ENCODE results near the gene EYS.
"Not testable (repeated sequence)": the region's sequence is repeated elsewhere in the genome, so short reads cannot be mapped to it uniquely, and the experiment has no call there.

The EYS gene

DNA sequence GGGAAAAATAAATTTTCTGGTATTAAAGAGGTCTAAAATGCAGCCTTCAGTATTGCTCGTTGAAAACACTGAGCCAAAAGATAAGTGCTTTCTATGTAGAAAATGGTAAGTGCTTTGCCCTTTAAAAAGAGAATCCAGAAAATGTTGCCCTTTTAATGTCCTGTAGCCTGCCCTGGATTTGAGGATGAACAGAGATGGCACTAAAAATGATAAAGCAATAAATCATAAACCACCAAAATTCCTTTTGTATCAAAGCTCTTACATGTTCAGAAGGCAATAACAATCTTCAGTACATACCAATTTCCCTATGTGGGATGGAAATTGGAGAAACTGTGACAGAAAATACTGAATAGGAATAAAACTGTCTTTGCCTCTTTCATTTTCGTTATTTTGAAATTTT lies 1665.7 kb downstream of the EYS start:
- no peak for DNase-seq (ENCODE audit: low read depth)

DNA sequence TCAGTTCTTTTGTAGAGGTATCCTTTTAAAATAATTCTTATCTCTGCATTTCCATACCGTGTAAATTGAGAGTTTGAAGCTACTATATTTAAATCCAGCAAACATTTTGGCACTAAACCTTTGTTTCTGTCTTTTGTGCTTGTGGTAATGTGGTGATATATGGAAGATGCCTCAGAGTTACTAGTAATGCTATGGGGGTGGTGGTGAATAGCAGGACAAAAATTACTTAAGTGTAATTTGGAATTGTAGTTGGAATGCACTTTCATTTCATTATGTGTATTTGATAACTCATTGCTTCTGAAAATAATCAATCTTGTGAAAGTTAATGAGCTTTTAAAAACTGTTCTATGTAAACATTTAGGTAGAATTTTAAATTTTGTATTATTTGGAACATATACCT lies 1666.9 kb downstream of the EYS start:
- no peak for DNase-seq (ENCODE audit: low read depth)

DNA sequence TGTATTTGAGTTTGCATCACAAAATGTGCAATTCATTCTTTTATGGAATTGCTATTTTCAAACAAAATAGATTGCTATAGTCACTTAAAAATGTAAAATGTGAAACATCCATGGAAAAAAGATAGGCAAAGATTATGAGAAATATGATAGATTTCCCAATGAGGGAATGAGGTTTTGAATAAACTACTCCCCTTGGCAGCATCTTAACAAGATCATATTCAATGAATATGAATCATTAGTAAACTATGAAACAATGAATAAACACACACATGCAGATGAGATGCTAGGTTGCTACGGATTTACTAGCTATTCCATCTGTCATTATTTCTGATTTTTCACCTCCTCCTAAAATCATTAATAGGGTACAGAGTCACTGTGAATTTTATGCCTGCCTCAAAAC lies 1669.6 kb downstream of the EYS start:
- DNase-seq (ENCODE audit: low read depth) = no peak

DNA sequence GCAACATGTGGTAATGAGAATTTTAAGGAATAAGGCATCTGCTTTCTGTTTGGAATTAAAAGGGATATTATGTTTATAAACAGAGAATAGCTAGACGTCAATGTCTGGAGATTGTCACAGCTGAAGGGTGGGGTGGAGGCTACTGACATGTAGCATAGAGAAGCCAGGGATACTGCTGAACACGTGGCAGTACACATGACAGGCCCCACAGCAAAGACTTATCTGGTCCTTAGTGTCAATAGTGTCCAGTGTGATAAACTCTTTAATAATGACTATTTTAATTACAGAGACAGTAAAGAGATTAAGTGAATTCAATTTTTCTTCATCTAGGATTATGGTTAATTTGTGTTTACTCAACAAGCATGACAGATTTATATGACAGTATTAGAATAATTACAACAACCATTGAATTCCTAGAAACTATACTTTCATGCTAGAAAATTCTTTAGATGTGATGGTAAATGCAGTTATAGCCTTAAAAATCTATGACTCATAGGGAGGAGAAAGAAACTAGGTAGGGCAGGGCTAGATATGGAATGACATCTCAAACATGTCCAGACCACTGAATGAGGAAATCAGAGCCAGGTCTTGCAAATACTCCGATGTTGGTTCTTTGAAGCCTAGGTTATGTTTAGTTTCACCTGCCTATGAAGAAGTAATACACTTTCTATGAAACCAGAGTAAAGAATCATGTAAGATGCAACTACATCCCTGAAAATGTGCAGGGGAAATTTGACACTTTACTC lies 1671.9 kb downstream of the EYS start:
- no peak for DNase-seq (ENCODE audit: low read depth)

DNA sequence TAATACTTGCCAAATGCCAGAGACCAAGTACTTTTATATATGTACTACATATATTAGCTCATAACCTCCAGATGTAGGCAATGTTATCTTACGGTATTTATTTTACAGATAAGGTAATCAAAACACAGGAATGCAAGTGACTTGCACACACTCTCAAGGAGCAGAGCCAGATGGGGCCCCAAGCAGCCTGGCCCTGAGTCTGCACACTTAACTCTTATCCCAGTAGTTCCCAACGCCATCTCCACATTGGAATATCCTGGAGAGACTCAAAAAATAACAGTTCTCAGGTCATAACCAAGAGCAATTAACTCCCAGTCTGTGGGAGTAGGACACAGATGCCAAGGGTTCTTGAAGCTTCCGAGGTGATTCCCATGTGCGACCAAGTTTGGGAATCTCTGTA lies 1672.7 kb downstream of the EYS start:
- no peak for DNase-seq (ENCODE audit: low read depth)

DNA sequence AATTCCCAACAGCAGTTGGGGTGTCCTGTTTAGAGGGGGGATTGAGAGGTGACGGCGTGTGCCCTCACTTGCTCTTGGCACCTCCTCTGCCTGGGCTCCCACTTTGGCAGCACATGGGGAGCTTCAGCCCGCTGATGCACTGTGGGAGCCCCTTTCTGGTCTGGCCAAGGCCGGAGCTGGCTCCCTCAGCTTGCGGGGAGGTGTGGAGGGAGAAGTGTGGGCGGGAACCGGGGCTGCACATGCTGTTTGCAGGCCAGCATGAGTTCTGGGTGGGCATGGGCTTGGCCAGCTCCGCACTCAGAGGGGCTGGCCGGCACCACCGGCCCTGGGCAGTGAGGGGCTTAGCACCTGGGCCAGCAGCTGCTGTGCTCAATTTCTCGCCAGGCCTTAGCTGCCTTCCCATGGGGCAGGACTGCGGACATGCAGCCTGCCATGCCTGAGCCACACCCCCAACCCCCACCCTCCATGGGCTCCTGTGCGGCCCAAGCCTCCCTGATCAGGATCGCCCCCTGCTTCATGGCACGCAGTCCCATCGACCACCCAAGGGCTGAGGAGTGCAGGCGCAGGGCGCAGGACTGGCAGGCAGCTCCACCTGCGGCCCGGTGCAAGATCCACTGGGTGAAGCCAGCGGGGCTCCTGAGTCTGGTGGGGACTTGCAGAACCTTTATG lies 1675.9 kb downstream of the EYS start:
- DNase-seq (ENCODE audit: low read depth) = not testable (repeated sequence)

DNA sequence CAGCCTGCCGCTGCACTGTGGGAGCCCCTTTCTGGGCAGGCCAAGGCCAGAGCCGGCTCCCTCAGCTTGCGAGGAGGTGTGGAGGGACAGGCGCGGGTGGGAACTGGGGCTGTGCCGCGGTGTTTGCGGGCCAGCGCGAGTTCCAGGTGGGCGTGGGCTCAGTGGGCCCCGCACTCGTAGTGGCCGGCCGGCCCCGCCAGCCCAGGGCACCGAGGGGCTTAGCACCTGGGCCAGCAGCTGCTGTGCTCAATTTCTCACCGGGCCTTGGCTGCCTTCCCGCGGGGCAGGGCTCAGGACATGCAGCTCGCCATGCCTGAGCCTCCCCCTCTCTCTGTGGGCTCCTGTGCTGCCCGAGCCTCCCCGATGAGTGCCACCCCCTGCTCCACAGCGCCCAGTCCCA lies 1683.3 kb downstream of the EYS start:
- no peak for DNase-seq (ENCODE audit: low read depth)

DNA sequence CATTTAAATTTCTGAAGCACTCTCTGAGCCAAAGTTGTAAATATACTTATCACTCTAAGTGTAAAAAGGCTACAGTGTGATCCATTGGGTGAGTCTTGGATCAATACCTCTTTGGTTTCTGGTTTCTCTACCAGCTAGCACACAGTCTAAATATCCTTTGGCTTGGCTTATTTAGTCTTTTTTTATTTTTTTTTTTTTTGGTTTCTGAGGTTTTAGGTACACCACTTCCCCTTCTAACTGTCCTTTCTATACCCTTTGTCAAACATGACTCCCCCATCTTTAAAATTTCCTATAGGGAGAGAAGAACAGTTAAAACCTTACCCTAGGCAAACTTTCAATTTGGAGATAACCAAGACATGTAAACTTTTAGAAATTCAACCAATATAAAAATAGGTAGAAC lies 1692.4 kb downstream of the EYS start:
- no peak for DNase-seq (ENCODE audit: low read depth)

DNA sequence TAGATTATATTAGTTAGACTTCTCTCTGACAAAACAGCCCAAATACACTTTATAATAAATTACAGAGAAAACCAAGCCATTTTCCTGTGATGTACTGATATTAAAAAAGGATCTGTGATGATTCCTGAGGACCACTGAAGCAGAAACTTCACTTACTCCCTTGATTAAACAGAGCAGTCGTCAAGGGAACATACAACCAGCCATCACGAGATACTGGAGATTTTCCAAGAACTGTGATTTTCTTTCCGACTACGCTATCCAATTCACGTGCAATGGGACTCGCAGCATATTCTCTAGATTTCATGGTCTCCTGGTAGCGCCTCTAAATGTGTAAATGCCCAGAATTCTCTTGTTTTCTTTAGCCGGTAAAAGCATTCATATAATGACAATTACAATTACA lies 1694.0 kb downstream of the EYS start:
- no peak for DNase-seq (ENCODE audit: low read depth)

DNA sequence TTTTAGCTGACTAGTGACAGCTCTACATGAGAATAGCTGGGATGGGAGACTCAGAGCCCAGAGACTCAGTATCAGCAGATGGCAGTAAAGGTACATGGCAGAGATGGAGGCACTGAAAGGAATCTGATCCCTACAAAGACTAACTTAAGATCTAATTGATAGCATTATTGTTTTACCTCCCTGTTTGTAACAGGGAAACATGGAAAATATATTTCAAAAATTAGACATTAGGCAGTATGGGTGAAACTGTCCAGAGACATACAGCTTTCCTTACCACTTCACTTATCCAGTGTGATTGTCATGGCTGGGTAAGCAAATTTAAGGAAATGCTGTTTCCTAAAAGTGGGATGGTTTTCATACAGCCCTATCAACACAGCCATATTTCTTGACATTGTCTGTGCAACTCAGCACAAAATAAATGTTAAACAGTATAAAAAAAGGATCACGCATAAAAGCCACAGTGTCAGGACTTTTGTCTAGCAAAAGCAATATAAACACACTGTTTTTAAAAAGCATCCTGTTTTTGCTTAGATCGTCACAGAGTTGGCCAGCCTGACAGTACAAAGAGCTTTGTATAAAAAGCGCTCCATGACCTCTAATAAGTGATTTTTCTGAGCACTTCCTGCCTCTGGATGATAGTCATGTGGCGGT lies 1694.5 kb downstream of the EYS start:
- peak; percentile 4 for DNase-seq (ENCODE audit: low read depth)

DNA sequence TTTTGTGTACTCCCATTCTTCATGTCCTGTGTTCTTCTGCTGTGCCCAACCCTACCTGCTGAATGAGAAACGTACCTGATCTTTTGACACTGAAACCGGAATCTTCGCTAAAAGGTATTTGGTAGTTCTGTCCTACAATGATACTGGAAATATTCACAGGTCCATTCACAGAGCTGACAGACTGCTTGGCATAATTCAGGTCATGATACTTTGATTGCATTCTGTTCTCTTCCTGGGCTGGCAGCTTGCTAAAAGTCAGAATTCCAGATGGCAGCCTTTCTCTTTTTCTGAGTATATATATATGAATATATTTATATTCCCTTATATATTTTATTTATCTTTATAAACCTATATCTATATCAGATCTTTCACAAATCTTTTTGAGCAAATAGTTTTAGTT lies 1696.4 kb downstream of the EYS start:
- DNase-seq (ENCODE audit: low read depth) = no peak

DNA sequence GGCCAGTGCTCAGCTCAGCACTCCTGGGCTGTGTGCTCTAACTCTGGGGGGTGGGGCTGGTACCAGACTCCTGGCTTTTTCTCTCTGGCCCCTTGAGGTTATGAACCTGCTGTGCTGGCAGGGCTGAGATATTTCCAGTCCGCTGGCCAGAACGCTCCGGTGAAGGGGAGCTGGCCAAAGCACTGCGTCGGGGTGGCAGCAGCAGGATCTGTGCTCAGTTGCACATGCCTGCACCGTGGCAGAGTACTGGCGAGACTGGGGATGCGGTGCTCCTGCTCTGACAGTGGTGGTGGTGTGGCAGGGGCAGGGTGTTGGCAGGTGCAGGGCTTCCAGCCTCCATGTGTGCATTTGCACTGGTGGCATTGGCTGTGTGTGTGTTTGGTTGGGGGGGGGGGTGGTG lies 1697.0 kb downstream of the EYS start:
- no peak for DNase-seq (ENCODE audit: low read depth)

DNA sequence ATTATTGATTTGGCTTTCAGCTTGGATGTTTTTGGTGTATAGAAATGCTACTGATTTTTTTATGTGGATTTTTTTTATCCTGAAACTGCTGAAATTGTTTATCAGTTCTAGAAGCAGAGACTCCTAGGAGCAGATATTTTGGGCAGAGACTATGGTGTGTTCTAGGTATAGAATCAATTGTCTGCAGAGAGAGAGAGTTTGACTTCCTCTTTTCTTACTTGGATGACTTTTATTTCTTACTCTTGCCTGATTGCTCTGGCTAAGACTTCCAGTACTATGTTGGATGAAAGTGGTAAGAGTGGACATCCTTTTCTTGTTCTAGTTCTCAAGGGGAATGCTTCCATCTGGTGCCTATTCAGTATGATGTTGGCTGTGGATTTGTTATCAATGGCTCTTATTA lies 1700.8 kb downstream of the EYS start:
- DNase-seq (ENCODE audit: low read depth) = no peak

DNA sequence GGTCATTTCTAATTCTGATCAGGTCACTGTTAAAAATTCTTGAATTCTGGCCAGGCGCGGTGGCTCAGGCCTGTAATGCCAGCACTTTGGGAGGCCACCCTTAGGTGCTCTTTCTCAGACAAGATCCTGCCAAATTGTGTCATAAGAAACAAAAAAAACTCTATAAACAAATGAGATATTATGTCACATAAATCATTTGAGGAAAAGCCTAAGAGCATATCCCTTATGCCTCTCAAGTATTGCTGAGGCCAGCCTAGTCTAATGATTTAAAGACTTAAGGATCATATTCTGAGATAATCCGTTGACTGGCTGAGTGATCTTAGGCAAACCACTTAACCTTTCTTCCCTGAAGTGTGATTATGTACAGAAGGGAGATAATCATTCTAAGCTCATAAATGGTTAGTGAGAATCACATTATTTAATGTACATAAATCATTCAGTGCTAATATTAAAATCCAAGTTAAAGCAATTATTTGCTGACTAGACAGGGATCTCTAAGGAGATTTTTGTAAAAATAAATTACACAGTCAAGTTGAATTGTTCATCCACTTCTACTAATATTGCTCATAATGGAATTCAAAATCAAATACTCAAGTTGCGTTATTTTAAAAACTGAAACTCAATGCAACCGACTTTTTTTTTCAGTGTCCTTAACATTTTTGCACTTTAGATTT lies 1706.1 kb downstream of the EYS start:
- DNase-seq (ENCODE audit: low read depth) = no peak

DNA sequence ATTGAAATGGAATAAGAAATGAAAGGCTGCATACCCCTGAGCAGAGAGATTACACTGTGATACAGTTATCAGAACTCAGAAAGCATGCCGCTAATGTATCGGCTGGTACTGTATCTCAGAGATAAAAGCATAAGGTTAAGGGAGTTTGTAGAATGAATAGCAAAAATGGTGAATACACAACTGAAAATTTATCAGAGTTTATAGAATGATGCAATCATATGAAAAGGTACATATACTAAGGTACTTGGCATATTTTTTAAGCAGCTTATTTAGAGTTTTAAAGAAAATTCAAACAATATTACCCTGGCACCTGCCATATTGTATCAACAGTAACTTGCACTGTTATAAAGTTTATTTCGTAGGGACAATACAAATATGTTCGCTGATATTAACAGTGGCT lies 1707.4 kb downstream of the EYS start:
- DNase-seq (ENCODE audit: low read depth) = no peak

DNA sequence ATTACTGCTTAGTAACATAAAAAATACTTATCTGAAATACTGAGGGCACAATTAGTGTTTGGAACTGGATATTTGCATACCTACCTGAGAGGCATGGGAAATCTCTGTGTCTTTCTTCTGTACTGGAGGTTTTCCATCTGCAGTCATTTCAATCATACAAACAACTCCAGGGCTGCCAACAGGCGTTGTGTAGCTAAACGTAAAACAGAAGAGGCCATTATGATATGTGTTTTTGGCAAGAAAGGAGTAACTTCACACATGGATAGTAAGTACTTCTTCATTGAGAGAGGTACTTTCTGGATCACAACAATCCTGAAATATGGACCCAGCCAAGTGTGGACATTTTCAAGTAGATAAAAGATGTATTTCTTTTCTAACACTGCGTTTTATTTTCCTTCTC lies 1708.0 kb downstream of the EYS start:
- DNase-seq (ENCODE audit: low read depth) = no peak

DNA sequence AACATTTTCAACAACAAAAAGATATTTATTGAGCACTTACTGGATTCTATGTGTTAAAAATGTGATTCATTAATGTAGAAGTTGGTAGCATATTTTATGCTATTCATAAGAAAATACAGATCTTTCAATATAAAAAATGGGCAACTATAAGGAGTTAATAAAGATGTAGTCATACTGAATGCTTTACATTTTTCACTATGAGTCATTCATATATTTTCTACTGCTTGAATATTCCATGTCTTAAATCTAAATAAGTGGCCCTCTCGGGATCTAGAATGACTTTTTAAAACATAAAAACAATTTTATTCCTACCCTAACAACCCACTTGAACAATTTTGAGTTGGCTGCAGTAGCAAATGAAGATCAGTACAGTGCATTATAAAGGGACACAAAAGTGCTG lies 1709.3 kb downstream of the EYS start:
- no peak for DNase-seq (ENCODE audit: low read depth)

DNA sequence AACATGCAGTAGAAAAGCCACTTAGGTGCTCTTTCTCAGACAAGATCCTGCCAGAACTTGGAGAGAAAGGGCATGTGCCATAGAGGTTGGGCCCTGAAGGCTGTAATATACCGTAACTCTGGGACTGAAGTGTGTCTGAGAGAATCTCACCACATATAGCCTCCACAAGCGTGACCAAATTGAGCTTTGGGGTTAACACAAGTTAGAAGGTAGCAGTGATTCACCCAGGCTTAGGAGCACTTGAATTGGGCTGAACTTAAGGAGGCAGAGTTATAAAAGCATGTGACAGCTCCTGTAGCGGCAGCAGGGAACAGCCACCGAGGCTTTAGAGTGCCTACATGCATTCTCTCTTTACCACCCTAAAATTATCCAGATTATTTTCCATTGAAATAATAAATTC lies 1709.8 kb downstream of the EYS start:
- DNase-seq (ENCODE audit: low read depth) = no peak

DNA sequence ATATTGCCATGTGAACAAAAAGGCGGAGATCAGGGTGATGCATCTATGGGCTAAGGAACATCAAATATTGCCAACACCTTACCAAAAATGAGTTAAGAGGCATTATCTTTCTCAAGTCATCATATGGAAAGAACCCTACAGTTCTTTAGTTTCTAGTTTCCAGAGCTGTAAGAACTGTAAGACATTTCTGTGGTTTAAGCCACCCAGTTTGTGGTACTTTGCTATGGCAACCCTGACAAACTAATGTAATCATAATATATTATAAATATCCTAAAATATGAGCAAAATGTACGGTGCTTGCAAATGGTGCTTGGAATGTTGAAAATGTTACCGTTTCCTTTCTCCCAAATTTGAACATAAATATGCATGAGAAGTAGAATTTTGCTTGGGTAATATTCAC lies 1721.8 kb downstream of the EYS start:
- DNase-seq (ENCODE audit: low read depth) = no peak

DNA sequence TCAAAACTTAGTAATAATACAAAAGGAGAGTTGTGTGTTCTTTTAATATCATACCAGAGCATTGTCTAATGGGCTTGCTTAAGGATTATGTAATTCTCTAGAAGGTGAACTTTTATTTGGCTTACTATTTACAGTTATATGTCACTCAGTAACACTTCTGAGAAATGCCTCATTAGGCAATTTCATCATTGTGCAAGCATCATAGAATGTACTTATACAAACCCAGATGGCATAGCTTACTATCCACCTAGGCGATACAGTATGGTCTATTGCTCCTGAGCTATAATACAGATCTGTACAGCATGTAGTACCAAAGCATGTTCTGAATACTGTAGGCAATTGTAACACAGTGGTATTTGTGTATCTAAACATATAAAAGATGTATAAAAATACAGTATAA lies 1731.3 kb downstream of the EYS start:
- no peak for DNase-seq (ENCODE audit: low read depth)

DNA sequence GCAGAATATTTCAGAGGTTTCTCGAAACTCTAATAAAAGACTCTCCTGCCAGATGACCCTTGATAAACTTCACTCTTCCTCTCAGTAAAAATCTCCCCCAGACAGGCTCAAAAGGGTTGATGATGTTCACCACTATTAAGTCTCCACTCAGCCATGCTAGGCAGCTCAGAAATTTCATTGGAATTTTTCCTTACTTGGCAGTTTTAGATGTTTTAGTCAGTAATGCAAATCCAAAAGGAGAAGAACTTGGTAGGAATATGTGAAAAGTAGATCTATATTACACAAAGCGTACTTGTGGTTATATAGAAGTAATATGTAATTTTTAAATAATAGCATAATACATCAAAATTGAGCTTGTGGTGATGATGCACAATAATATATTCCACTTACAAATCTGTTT lies 1738.4 kb downstream of the EYS start:
- DNase-seq (ENCODE audit: low read depth) = no peak

DNA sequence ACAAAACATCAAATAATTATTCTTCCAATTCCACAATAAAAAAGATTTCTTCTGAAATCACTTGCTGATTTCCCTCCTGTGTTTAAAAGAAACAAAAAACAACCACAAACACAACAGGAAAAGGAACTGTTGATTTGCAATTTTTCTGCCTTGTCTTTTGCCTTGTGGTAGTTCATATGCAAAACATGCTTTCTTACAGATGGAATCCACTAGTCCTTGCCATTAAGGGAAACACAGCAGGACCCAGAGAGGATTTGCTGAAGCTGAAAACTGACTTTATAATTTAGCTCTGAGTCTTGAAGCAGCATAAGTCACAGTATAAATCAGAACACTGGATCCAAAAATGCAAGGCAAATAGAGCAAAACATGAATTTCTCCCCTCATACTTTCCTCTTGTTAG lies 1742.7 kb downstream of the EYS start:
- DNase-seq (ENCODE audit: low read depth) = no peak

DNA sequence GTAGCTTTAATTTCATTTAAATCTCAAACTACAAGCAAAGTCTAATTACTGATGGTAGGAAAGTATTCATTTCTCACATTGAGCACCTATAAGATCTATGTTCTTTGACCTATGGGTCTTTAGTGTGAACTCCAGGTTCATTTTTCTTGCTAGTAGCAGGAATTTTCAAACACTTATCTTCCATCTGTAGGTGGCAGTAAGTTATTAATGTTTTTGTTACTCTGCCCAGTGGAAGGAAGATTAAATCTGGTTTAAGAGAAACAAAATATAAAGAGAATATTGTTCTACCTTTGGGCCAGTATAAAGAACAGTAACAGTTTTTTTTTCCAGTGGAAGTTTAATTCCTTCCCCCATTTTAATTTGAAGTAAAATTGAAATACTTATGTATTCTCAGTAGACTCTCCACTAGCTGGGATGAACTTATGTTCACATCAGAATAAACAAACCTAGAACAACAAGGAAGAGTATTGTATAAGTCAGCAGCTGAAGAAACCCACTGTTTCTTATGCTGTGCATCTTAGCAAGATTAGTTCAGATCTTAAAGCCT lies 1743.2 kb downstream of the EYS start:
- no peak for DNase-seq (ENCODE audit: low read depth)
